Measurements from ENCODE around the gene EIF1.

EIF1 gene

DNA sequence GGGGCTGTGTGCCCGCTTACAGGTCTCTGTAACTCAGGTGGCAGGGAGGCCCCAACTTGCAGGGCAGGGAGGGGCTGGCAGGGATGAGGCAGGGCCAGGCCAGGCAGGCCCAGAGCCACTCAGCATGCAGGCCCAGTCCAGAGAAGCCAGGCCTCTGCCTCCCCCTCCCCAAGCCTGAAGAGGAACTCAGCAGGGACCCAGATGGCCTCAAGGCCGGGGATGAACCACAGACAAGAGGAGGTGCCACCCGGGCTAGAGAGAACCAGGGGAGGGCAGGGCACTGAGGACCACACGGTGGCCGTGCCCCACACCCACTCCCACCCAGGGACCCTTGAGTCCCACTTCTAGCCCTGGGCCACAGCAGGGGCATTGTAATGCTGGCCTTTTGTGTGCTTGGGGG is 29.8 kb upstream of the EIF1 start:
- Histone ChIP-seq H3K4me3 (ENCODE audit: low read length in 2 of 2) (no peak overlapping the region), H3K18ac (ENCODE audit: low read length) (peak overlapping the region; percentile 74), H4K91ac (ENCODE audit: low read depth, low read length, poor library complexity) (no peak overlapping the region), H3K14ac (ENCODE audit: low read length) (peak overlapping the region; percentile 79), H3K4me1 (ENCODE audit: control insufficient read depth in 2 of 2, insufficient read depth in 1 of 2, low read depth in 1 of 2, low read length in 2 of 2) (peaks cover 0 to 15% of the 10 kb centered on the region in 2 donors), H3K79me1 (ENCODE audit: low read depth, low read length) (no peaks in the 10 kb centered on the region), H2BK5ac (ENCODE audit: low read length) (peak overlapping the region; percentile 46), H3K23ac (ENCODE audit: low read depth, low read length, poor library complexity) (no peak overlapping the region), H3K9me3 (replicated peaks in 1 of 2; ENCODE audit: control insufficient read depth in 2 of 2, insufficient read depth in 1 of 2, low read depth in 1 of 2, low read length in 2 of 2) (no peaks in the 10 kb centered on the region), H3K9ac (ENCODE audit: low read depth, low read length, poor library complexity) (no peak overlapping the region), H3K4ac (ENCODE audit: low read length) (no peak overlapping the region), H2BK120ac (ENCODE audit: low read depth, low read length) (peak overlapping the region; percentile 34), H3K27ac (replicated peaks; ENCODE audit: low read length) (no peak overlapping the region), H4K8ac (ENCODE audit: low read depth, low read length) (no peak overlapping the region), H2BK15ac (ENCODE audit: low read length) (no peak overlapping the region), H2AFZ (ENCODE audit: low read length) (no peak overlapping the region), H3K36me3 (replicated peaks in 1 of 2; ENCODE audit: control insufficient read depth in 2 of 2, insufficient read depth in 2 of 2, low read length in 2 of 2) (no peaks in the 10 kb centered on the region), H3K4me2 (ENCODE audit: insufficient read depth, low read length, poor library complexity, severe bottlenecking) (no peak overlapping the region), H2AK5ac (ENCODE audit: low read depth, low read length) (peak overlapping the region; percentile 20), H3K27me3 (ENCODE audit: control insufficient read depth in 3 of 3, insufficient read depth in 3 of 3, low read depth in 1 of 3, low read length in 3 of 3) (peaks cover 0 to 58% (median 0%) of the 10 kb centered on the region in 3 experiments), H2BK12ac (ENCODE audit: low read length) (peak overlapping the region; percentile 60)
- no CpG with 5 or more reads among the region's 5 CpGs for whole genome bisulfite sequencing, 2 donors (ENCODE audit: extremely low coverage in 2 of 2, insufficient read length in 2 of 2, insufficient replicate concordance in 1 of 2)
- DNase-seq (ENCODE audit: low spot score): no peak

DNA sequence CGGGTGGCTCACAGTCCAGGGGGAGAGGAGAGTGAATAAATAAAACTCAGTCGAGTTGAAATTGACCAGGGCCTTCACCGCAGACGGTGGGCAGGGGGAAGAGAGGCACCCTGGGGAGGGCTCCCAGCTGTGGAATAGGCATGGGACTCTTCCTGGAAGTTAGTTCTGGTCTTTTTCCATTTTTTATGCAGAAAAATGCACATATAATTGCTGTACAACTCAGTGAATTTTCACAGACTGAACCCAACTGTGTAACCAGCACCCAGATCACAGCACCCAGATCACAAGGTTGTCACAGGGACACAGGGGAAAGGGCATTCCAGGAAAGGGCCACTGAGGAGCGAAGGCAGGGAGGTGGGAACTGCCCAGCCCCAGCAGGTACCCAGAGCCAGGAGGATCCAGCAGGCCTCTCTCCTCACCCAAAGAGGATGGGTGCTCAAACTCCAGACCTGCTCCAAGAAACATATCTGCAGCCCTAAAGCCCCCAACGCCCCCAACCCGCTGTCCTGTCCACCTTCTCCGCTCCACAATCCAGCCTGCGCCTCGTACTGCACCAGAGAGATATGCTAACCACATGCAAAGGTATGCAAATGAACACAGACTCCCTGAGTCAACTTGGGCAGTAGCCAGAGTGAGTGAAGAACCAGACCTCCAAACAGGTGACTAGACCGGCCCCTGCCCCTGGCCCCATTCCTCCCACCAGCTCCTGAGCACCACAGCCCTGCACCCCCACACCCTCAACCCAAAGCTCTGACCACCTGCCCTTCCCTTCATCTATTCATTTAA is 29.1 kb upstream of the EIF1 start:
- H2BK5ac ChIP-seq (ENCODE audit: low read length): peak overlapping the region; percentile 46
- H4K91ac ChIP-seq (ENCODE audit: low read depth, low read length, poor library complexity): no peak overlapping the region
- H2BK12ac ChIP-seq (ENCODE audit: low read length): no peak overlapping the region
- H2AK5ac ChIP-seq (ENCODE audit: low read depth, low read length): peak overlapping the region; percentile 48
- H3K4me1 ChIP-seq (ENCODE audit: control insufficient read depth in 2 of 2, insufficient read depth in 1 of 2, low read depth in 1 of 2, low read length in 2 of 2): peaks cover 0 to 15% of the 10 kb centered on the region in 2 donors
- H3K36me3 ChIP-seq (replicated peaks in 1 of 2; ENCODE audit: control insufficient read depth in 2 of 2, insufficient read depth in 2 of 2, low read length in 2 of 2): no peaks in the 10 kb centered on the region
- no peak for DNase-seq (ENCODE audit: low spot score)
- H3K4me3 ChIP-seq (ENCODE audit: low read length in 2 of 2): no peak overlapping the region
- H3K9me3 ChIP-seq (replicated peaks in 1 of 2; ENCODE audit: control insufficient read depth in 2 of 2, insufficient read depth in 1 of 2, low read depth in 1 of 2, low read length in 2 of 2): no peaks in the 10 kb centered on the region
- peaks cover 0 to 58% (median 0%) of the 10 kb centered on the region in 3 experiments for H3K27me3 ChIP-seq (ENCODE audit: control insufficient read depth in 3 of 3, insufficient read depth in 3 of 3, low read depth in 1 of 3, low read length in 3 of 3)
- H3K9ac ChIP-seq (ENCODE audit: low read depth, low read length, poor library complexity): no peak overlapping the region
- H2BK120ac ChIP-seq (ENCODE audit: low read depth, low read length): no peak overlapping the region
- H4K8ac ChIP-seq (ENCODE audit: low read depth, low read length): no peak overlapping the region
- no peak overlapping the region for H3K27ac ChIP-seq (replicated peaks; ENCODE audit: low read length)
- H2BK15ac ChIP-seq (ENCODE audit: low read length): peak overlapping the region; percentile 61
- H3K4me2 ChIP-seq (ENCODE audit: insufficient read depth, low read length, poor library complexity, severe bottlenecking): no peak overlapping the region
- H3K4ac ChIP-seq (ENCODE audit: low read length): no peak overlapping the region
- no peak overlapping the region for H3K18ac ChIP-seq (ENCODE audit: low read length)
- WGBS, 2 donors (ENCODE audit: extremely low coverage in 2 of 2, insufficient read length in 2 of 2, insufficient replicate concordance in 1 of 2): no CpG with 5 or more reads among the region's 11 CpGs
- no peak overlapping the region for H3K14ac ChIP-seq (ENCODE audit: low read length)
- no peak overlapping the region for H2AFZ ChIP-seq (ENCODE audit: low read length)
- no peaks in the 10 kb centered on the region for H3K79me1 ChIP-seq (ENCODE audit: low read depth, low read length)
- H3K23ac ChIP-seq (ENCODE audit: low read depth, low read length, poor library complexity): peak overlapping the region; percentile 13

DNA sequence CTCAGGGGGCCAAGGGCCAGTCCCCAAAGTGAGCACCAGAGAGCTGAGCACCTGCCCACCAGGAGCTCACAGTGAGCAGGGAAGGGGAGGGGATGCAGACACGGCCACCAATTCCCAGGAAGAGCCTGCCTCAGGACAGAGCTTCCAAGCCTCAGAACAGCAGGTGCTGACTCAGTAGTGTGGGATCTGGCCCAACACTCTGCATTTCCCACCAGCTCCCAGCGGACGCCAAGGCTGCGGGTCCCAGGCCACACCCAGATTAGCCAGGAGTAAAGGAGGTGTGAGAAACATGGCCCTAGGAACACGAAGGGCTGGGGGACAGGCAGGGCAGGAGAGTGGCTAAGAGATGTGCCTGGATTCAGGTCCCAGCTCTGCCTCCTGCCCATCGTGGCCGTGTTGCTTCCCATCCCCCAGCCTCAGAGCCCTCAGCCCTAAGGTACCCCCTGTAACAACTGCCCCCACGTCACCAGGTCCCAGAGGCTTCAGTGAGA is 28.4 kb upstream of the EIF1 start:
- H3K23ac ChIP-seq (ENCODE audit: low read depth, low read length, poor library complexity): peak overlapping the region; percentile 13
- peaks cover 0 to 10% of the 10 kb centered on the region in 2 donors for H3K4me1 ChIP-seq (ENCODE audit: control insufficient read depth in 2 of 2, insufficient read depth in 1 of 2, low read depth in 1 of 2, low read length in 2 of 2)
- peak overlapping the region; percentile 46 for H2BK15ac ChIP-seq (ENCODE audit: low read length)
- no peak overlapping the region for H4K8ac ChIP-seq (ENCODE audit: low read depth, low read length)
- H2AK5ac ChIP-seq (ENCODE audit: low read depth, low read length): peak overlapping the region; percentile 48
- no peak overlapping the region for H3K4me2 ChIP-seq (ENCODE audit: insufficient read depth, low read length, poor library complexity, severe bottlenecking)
- H3K18ac ChIP-seq (ENCODE audit: low read length): no peak overlapping the region
- H3K27ac ChIP-seq (replicated peaks; ENCODE audit: low read length): no peak overlapping the region
- no peak overlapping the region for H2BK5ac ChIP-seq (ENCODE audit: low read length)
- H3K14ac ChIP-seq (ENCODE audit: low read length): no peak overlapping the region
- no peaks in the 10 kb centered on the region for H3K79me1 ChIP-seq (ENCODE audit: low read depth, low read length)
- H2BK120ac ChIP-seq (ENCODE audit: low read depth, low read length): peak overlapping the region; percentile 42
- H3K4ac ChIP-seq (ENCODE audit: low read length): no peak overlapping the region
- H3K36me3 ChIP-seq (replicated peaks in 1 of 2; ENCODE audit: control insufficient read depth in 2 of 2, insufficient read depth in 2 of 2, low read length in 2 of 2): no peaks in the 10 kb centered on the region
- DNase-seq (ENCODE audit: low spot score): no peak
- no peak overlapping the region for H2BK12ac ChIP-seq (ENCODE audit: low read length)
- H3K9ac ChIP-seq (ENCODE audit: low read depth, low read length, poor library complexity): no peak overlapping the region
- no peak overlapping the region for H4K91ac ChIP-seq (ENCODE audit: low read depth, low read length, poor library complexity)
- no CpG with 5 or more reads among the region's 8 CpGs for WGBS, 2 donors (ENCODE audit: extremely low coverage in 2 of 2, insufficient read length in 2 of 2, insufficient replicate concordance in 1 of 2)
- no peak overlapping the region for H3K4me3 ChIP-seq (ENCODE audit: low read length in 2 of 2)
- H2AFZ ChIP-seq (ENCODE audit: low read length): no peak overlapping the region
- no peaks in the 10 kb centered on the region for H3K9me3 ChIP-seq (replicated peaks in 1 of 2; ENCODE audit: control insufficient read depth in 2 of 2, insufficient read depth in 1 of 2, low read depth in 1 of 2, low read length in 2 of 2)
- peaks cover 0 to 51% (median 0%) of the 10 kb centered on the region in 3 experiments for H3K27me3 ChIP-seq (ENCODE audit: control insufficient read depth in 3 of 3, insufficient read depth in 3 of 3, low read depth in 1 of 3, low read length in 3 of 3)

DNA sequence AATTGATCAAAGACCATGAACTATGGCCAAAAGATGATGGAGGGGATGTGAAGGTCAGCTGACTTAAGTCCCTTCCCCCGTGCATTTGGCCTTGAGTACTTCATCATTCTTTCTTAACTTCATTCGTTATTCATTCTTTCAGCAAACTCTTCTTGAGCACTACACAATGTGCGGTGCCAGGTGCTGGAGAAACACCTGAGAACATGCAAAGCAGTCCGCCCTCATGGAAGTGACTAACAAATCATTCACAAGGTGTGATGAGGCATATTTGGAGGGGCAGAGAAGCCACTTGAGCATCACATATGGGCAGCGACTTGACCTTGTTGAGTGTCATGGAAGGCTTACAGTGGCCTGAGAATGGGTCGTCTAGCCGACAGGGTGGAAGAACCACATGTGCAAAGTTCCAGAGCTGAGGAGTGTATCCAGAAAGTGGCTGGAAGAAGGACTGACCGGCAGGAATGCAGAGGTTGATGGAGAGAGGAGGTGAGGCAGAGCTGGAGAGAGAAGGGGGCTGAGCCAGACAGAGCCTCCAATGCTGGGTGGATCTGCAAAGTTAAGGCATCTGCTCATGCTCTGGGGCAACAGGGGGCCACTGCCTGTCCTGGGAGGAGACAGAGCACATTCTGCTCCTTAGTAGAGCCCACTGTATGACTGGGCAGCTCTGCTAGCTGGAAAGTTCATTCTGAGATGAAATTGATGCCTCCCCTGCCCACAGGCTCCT is 25.1 kb upstream of the EIF1 start:
- no peak for DNase-seq (ENCODE audit: low spot score)
- Histone ChIP-seq H2BK15ac (ENCODE audit: low read length) (no peak overlapping the region), H4K91ac (ENCODE audit: low read depth, low read length, poor library complexity) (no peak overlapping the region), H2BK120ac (ENCODE audit: low read depth, low read length) (no peak overlapping the region), H3K4me3 (ENCODE audit: low read length in 2 of 2) (no peak overlapping the region), H2BK5ac (ENCODE audit: low read length) (no peak overlapping the region), H3K14ac (ENCODE audit: low read length) (no peak overlapping the region), H3K4ac (ENCODE audit: low read length) (no peak overlapping the region), H2BK12ac (ENCODE audit: low read length) (no peak overlapping the region), H4K8ac (ENCODE audit: low read depth, low read length) (no peak overlapping the region), H3K4me2 (ENCODE audit: insufficient read depth, low read length, poor library complexity, severe bottlenecking) (no peak overlapping the region), H2AK5ac (ENCODE audit: low read depth, low read length) (no peak overlapping the region), H3K9me3 (replicated peaks in 1 of 2; ENCODE audit: control insufficient read depth in 2 of 2, insufficient read depth in 1 of 2, low read depth in 1 of 2, low read length in 2 of 2) (no peaks in the 10 kb centered on the region), H3K27me3 (ENCODE audit: control insufficient read depth in 3 of 3, insufficient read depth in 3 of 3, low read depth in 1 of 3, low read length in 3 of 3) (peaks cover 0 to 26% (median 8%) of the 10 kb centered on the region in 3 experiments), H3K23ac (ENCODE audit: low read depth, low read length, poor library complexity) (no peak overlapping the region), H3K36me3 (replicated peaks in 1 of 2; ENCODE audit: control insufficient read depth in 2 of 2, insufficient read depth in 2 of 2, low read length in 2 of 2) (no peaks in the 10 kb centered on the region), H3K79me1 (ENCODE audit: low read depth, low read length) (no peaks in the 10 kb centered on the region), H2AFZ (ENCODE audit: low read length) (no peak overlapping the region), H3K27ac (replicated peaks; ENCODE audit: low read length) (no peak overlapping the region), H3K4me1 (ENCODE audit: control insufficient read depth in 2 of 2, insufficient read depth in 1 of 2, low read depth in 1 of 2, low read length in 2 of 2) (peaks cover 8 to 11% of the 10 kb centered on the region in 2 donors), H3K18ac (ENCODE audit: low read length) (no peak overlapping the region), H3K9ac (ENCODE audit: low read depth, low read length, poor library complexity) (no peak overlapping the region)
- WGBS, 2 donors (ENCODE audit: extremely low coverage in 2 of 2, insufficient read length in 2 of 2, insufficient replicate concordance in 1 of 2): no CpG with 5 or more reads among the region's 8 CpGs
